SK-N-SH (cell line): Measurements from ENCODE around the gene BTBD9. TPM values are rescaled to one million over a fixed set of nuclear protein-coding genes. Genes with fewer than 3 reads are reported as not detected.

Experiments
- CTCF ChIA-PET: fragments of 300-600, 350-600 bp; formaldehyde crosslinking; extraction: SDS; loops from one replicate; lab custom pipeline; 2021; lab: Yijun Ruan, JAX
- POLR2A ChIA-PET: fragments of 350-600 bp; sonication (Branson Sonifier 250); formaldehyde crosslinking; extraction: SDS; loops from one replicate; lab custom pipeline; 2020; ENCODE audit warnings: antibody characterized with exemption, inconsistent platforms; lab: Yijun Ruan, JAX
- DNase-seq: peaks from one replicate; pipeline ENCODE4 v3.0.0; 2012
- H2AFZ ChIP-seq: fragments of 200-600 bp; sonication (generic); 2 replicates; pipeline ENCODE4 v1.8.1; 2016; ENCODE audit warnings: antibody characterized with exemption, mild to moderate bottlenecking, low read depth
- H3F3A ChIP-seq: fragments of 200-600 bp; sonication (generic); replicated peaks from 2 replicates; pipeline ENCODE3; 2016; ENCODE audit warnings: antibody characterized with exemption, mild to moderate bottlenecking; ENCODE audit not compliant: insufficient read depth
- H3K27ac ChIP-seq, 2 experiments: fragments of 200-500 bp in 1 of 2; fragments of 200-600 bp in 1 of 2; sonication (Bioruptor generic) in 1 of 2; sonication (generic), shearing (Covaris generic) in 1 of 2; 2 replicates each; pipeline versions ENCODE4 v1.5.1 to v1.6.1; 2014 to 2016; ENCODE audit warnings: low read depth in 2 of 2, inconsistent platforms in 1 of 2, low read length in 1 of 2, mild to moderate bottlenecking in 1 of 2, mixed read lengths in 1 of 2
- H3K27me3 ChIP-seq: fragments of 200-600 bp; sonication (generic), shearing (Covaris generic); 2 replicates; pipeline ENCODE4 v1.6.1; 2016; ENCODE audit warnings: mixed run types; ENCODE audit not compliant: insufficient read depth
- H3K36me3 ChIP-seq, 2 experiments: fragments of 200-500 bp in 1 of 2; fragments of 200-600 bp in 1 of 2; sonication (Bioruptor generic) in 1 of 2; sonication (generic) in 1 of 2; replicated peaks in 1 of 2; 2 replicates each; pipeline versions ENCODE3 to v1.5.1; 2014 to 2016; ENCODE audit warnings: low read length in 1 of 2, mild to moderate bottlenecking in 1 of 2; ENCODE audit not compliant: insufficient read depth in 2 of 2, control insufficient read depth in 1 of 2
- H3K4me1 ChIP-seq, 2 experiments: fragments of 200-500 bp in 1 of 2; fragments of 200-600 bp in 1 of 2; sonication (Bioruptor generic) in 1 of 2; sonication (generic), shearing (Covaris generic) in 1 of 2; 2 replicates each; pipeline versions ENCODE4 v1.5.1 to v1.6.1; 2014 to 2016; ENCODE audit warnings: low read depth in 1 of 2, low read length in 1 of 2, mixed run types in 1 of 2; ENCODE audit not compliant: insufficient read depth in 2 of 2, control insufficient read depth in 1 of 2
- H3K4me2 ChIP-seq: fragments of 200-600 bp; sonication (generic), shearing (Covaris generic); 2 replicates; pipeline ENCODE4 v1.6.1; 2017; ENCODE audit warnings: mixed run types
- H3K4me3 ChIP-seq, 2 experiments: fragments of 200-500 bp in 1 of 2; fragments of 200-600 bp in 1 of 2; sonication (Bioruptor generic) in 1 of 2; sonication (generic), shearing (Covaris generic) in 1 of 2; 2 replicates each; pipeline versions ENCODE4 v1.5.1 to v1.8.1; 2014 to 2016; ENCODE audit warnings: low read depth in 2 of 2, inconsistent platforms in 1 of 2, low read length in 1 of 2, mild to moderate bottlenecking in 1 of 2, mixed read lengths in 1 of 2, moderate library complexity in 1 of 2
- H3K79me2 ChIP-seq: fragments of 200-600 bp; sonication (generic); 2 replicates; pipeline ENCODE4 v1.8.1; 2017; ENCODE audit warnings: mild to moderate bottlenecking; ENCODE audit not compliant: insufficient read depth
- H3K9ac ChIP-seq: fragments of 200-600 bp; sonication (generic); 2 replicates; pipeline ENCODE4 v1.6.1; 2017; ENCODE audit warnings: mixed run types
- H3K9me2 ChIP-seq: fragments of 200-600 bp; sonication (generic); 2 replicates; pipeline ENCODE4 v1.6.1; 2017; ENCODE audit warnings: mixed run types
- H3K9me3 ChIP-seq: fragments of 200-600 bp; sonication (generic); 2 replicates; pipeline ENCODE4 v1.6.1; 2017; ENCODE audit warnings: mixed run types, mild to moderate bottlenecking, moderate library complexity
- H4K20me1 ChIP-seq: fragments of 200-600 bp; sonication (generic); 2 replicates; pipeline ENCODE4 v1.6.1; 2017; ENCODE audit warnings: mild to moderate bottlenecking, mixed run types; ENCODE audit not compliant: insufficient read depth
- EP300 ChIP-seq, 2 experiments: IDR thresholded peaks; 2 replicates each; pipeline versions ENCODE4 v1.4.0 to v1.6.1; 2012; ENCODE audit warnings: borderline replicate concordance in 1 of 2, low read depth in 1 of 2, low read length in 1 of 2
- FOSL2 ChIP-seq: IDR thresholded peaks from 2 replicates; pipeline ENCODE4 v1.4.0; 2012; ENCODE audit warnings: low read depth, mild to moderate bottlenecking, moderate library complexity, borderline replicate concordance
- FOXM1 ChIP-seq: IDR thresholded peaks from 2 replicates; pipeline ENCODE4 v1.4.0; 2012; ENCODE audit warnings: low read depth, mild to moderate bottlenecking
- JUND ChIP-seq: IDR thresholded peaks from 2 replicates; pipeline ENCODE4 v1.4.0; 2012
- NFIC ChIP-seq: IDR thresholded peaks from 2 replicates; pipeline ENCODE4 v1.4.0; 2012; ENCODE audit warnings: borderline replicate concordance
- RAD21 ChIP-seq: IDR thresholded peaks from 2 replicates; pipeline ENCODE4 v1.6.1; 2012; ENCODE audit warnings: mild to moderate bottlenecking, low read length
- RXRA ChIP-seq: IDR thresholded peaks from 2 replicates; pipeline ENCODE4 v1.4.0; 2012; ENCODE audit warnings: low read depth, mild to moderate bottlenecking, borderline replicate concordance
- TCF12 ChIP-seq: IDR thresholded peaks from 2 replicates; pipeline ENCODE4 v1.4.0; 2012
- TEAD4 ChIP-seq: IDR thresholded peaks from 2 replicates; pipeline ENCODE4 v1.4.0; 2012; ENCODE audit warnings: mild to moderate bottlenecking, borderline replicate concordance; ENCODE audit not compliant: insufficient read depth
- YY1 ChIP-seq: IDR thresholded peaks from 2 replicates; pipeline ENCODE4 v1.4.0; 2012; ENCODE audit warnings: low read depth, mild to moderate bottlenecking
- WGBS: methylation state at CpG from one replicate; pipeline ENCODE4 v1.1.6; 2017; ENCODE audit warnings: low lambda C conversion rate; 5-methylcytosine and 5-hydroxymethylcytosine counted together
- polyA plus RNA-seq, 3 experiments: library from polyadenylated mRNA; depleted of rRNA; stranded (reverse); fragments of >200 nt; gene quantifications; 2 replicates each; pipeline ENCODE4 v1.2.3, GENCODE V29; 2012
- TF ChIP-seq, protein P1 (sequence below): IDR thresholded peaks from 2 replicates; pipeline ENCODE4 v1.6.1; 2012; ENCODE audit warnings: mild to moderate bottlenecking, low read depth, low read length, moderate library complexity
- TF ChIP-seq, protein P2 (sequence below): IDR thresholded peaks from 2 replicates; pipeline ENCODE4; 2012

Gene BTBD9
- polyA plus RNA-seq, 1 of the 3 experiments (the other 2 are of a cell fraction) = 2.2 TPM

DNA sequence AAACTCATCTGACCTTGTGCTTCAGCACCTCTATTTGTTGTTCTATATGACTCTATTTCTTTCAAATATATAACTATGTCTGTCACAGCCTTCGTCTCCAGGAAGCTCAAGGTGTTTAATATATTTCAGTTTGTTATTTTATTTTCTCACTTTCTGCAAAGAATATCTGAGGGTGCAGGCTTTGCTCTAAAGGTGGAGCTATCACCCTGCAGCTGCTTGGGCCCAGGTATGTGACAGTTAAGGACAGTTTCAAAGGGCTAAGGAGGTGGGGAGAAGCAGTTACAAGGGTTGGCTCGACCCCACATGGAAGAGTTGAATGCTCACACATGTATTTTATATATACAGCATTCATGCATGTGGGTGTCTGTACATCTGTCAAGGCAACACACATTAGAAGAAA is 405.6 kb downstream of the BTBD9 start:
- POLR2A ChIA-PET = no interaction called here
- no peaks in the 10 kb centered on the region for H4K20me1 ChIP-seq
- 83% methylated on average over 2 of the region's 2 CpGs for WGBS

DNA sequence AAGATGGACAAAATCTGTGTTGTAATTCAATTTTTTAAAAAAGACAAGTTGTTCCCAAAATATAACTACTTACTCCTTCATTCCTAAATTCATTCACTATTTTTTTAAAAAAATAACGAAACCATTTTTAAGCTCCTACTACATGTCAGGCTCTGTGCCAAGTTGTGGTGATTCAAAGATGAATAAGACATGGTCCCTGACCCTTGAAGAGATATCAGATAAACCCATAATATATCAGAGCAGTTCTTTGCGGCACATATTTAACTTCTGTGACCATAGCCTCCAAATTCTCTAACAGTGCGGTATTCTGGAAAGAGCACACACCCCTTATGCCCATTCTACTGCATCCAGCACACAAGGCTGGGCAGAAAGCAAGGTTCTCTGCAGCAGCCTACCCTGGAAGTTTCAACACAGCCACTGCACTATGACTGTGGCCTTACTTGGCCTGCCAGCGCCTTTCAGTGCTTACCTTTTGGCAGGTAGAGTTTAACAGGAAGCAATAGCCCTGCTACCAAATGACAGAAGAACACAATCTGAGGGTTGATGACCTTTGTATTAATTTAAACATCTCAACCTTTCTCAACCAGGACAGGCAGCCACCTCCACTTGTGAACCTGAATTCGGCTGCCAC is 406.5 kb downstream of the BTBD9 start:
- peak; percentile 92 for TF ChIP-seq NFIC
- TF ChIP-seq, protein P1, sequence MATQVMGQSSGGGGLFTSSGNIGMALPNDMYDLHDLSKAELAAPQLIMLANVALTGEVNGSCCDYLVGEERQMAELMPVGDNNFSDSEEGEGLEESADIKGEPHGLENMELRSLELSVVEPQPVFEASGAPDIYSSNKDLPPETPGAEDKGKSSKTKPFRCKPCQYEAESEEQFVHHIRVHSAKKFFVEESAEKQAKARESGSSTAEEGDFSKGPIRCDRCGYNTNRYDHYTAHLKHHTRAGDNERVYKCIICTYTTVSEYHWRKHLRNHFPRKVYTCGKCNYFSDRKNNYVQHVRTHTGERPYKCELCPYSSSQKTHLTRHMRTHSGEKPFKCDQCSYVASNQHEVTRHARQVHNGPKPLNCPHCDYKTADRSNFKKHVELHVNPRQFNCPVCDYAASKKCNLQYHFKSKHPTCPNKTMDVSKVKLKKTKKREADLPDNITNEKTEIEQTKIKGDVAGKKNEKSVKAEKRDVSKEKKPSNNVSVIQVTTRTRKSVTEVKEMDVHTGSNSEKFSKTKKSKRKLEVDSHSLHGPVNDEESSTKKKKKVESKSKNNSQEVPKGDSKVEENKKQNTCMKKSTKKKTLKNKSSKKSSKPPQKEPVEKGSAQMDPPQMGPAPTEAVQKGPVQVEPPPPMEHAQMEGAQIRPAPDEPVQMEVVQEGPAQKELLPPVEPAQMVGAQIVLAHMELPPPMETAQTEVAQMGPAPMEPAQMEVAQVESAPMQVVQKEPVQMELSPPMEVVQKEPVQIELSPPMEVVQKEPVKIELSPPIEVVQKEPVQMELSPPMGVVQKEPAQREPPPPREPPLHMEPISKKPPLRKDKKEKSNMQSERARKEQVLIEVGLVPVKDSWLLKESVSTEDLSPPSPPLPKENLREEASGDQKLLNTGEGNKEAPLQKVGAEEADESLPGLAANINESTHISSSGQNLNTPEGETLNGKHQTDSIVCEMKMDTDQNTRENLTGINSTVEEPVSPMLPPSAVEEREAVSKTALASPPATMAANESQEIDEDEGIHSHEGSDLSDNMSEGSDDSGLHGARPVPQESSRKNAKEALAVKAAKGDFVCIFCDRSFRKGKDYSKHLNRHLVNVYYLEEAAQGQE = no peak
- peak; percentile 81 for TF ChIP-seq FOSL2
- no peak for TF ChIP-seq FOXM1
- TF ChIP-seq JUND = peak; percentile 72
- peak; percentile 77 for TF ChIP-seq TCF12
- peak; percentile 66; the same call in 1 of the 2 replicates for TF ChIP-seq RXRA
- TF ChIP-seq EP300 (IDR thresholded peaks at IDR 0.05; ENCODE audit: borderline replicate concordance in 1 of 2, low read depth in 1 of 2, low read length in 1 of 2) = peak in 1 of 2 experiments; percentile 61; a peak in 1 of 4 replicates
- no peak for TF ChIP-seq RAD21
- TF ChIP-seq TEAD4 = peak; percentile 53; the same call in 1 of the 2 replicates
- peak; percentile 28; the same call in 1 of the 2 replicates for TF ChIP-seq YY1
- TF ChIP-seq, protein P2, sequence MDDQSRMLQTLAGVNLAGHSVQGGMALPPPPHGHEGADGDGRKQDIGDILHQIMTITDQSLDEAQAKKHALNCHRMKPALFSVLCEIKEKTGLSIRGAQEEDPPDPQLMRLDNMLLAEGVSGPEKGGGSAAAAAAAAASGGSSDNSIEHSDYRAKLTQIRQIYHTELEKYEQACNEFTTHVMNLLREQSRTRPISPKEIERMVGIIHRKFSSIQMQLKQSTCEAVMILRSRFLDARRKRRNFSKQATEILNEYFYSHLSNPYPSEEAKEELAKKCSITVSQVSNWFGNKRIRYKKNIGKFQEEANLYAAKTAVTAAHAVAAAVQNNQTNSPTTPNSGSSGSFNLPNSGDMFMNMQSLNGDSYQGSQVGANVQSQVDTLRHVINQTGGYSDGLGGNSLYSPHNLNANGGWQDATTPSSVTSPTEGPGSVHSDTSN = peak; percentile 77
- TF ChIP-seq, all 33 proteins: peak for 9
- ChIA-PET CTCF (no interaction called here), POLR2A (no interaction called here)

More for the DNA sequence above, 405.6 kb downstream of the BTBD9 start:
- Histone ChIP-seq H3K36me3 (no peaks in the 10 kb centered on the region), H3K27me3 (no peaks in the 10 kb centered on the region), H3K9me3 (no peaks in the 10 kb centered on the region), H3K4me3 (no peak overlapping the region), H2AFZ (no peak overlapping the region), H3K9ac (no peak overlapping the region), H3K27ac (peak overlapping the region in 1 of 2 experiments; percentile 71; a peak in 1 of 4 replicates), H3K4me2 (no peak overlapping the region), H3K4me1 (peaks cover 0 to 30% of the 10 kb centered on the region in 2 experiments; a peak in 2 of 4 replicates), H3K79me2 (no peaks in the 10 kb centered on the region), H3K9me2 (no peaks in the 10 kb centered on the region), H3F3A (peaks cover 10% of the 10 kb centered on the region)
- TF ChIP-seq, protein P2 = no peak
- peak; percentile 35; the same call in 1 of the 2 replicates for TF ChIP-seq RAD21
- DNase-seq = no peak
- CTCF ChIA-PET = no interaction called here

More for the DNA sequence above, 406.5 kb downstream of the BTBD9 start:
- H3K4me2 ChIP-seq = peak overlapping the region; percentile 32; the same call in 1 of the 2 replicates
- WGBS = 59% methylated on average over 5 of the region's 5 CpGs
- H3K36me3 ChIP-seq = no peaks in the 10 kb centered on the region
- DNase-seq = no peak
- no peak overlapping the region for H3K4me3 ChIP-seq
- no peak overlapping the region for H3K9ac ChIP-seq
- no peaks in the 10 kb centered on the region for H4K20me1 ChIP-seq
- peak overlapping the region in 1 of 2 experiments; percentile 71; a peak in 2 of 4 replicates for H3K27ac ChIP-seq
- H2AFZ ChIP-seq = no peak overlapping the region
- H3K27me3 ChIP-seq = no peaks in the 10 kb centered on the region
- H3K9me3 ChIP-seq = no peaks in the 10 kb centered on the region
- H3K4me1 ChIP-seq = peaks cover 0 to 30% of the 10 kb centered on the region in 2 experiments; a peak in 2 of 4 replicates
- H3K79me2 ChIP-seq = no peaks in the 10 kb centered on the region
- H3F3A ChIP-seq = peaks cover 10% of the 10 kb centered on the region
- H3K9me2 ChIP-seq = no peaks in the 10 kb centered on the region
